ENCODE measurements around the gene SYCE3.

Gene SYCE3

DNA sequence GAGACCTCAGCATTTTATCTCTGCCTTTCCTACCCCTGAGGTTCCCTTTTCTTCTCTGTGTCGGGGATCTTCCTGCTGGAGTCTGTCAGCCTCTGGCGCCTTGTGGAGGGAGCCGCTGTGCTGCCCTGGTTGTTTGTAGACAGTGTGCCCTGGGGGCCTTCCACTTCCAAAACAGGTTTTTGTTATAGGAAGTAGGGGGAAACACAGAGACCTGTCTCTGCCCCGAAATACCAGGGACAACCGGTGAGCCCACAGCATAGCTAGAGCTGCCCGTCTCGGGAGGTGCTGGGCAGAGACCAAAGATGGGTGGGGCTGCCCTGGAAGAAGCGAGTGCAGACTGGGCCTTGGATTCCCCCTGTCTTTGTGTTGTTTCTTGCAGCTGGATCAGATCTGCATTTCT, 46.7 kb downstream of the SYCE3 start:
- Histone ChIP-seq H4K20me1 (ENCODE audit: insufficient read depth, low read length) (peaks cover 7% of the 10 kb centered on the region; the same call in 1 of the 2 replicates), H3K9me2 (replicated peaks; ENCODE audit: insufficient read depth, low read length) (no peaks in the 10 kb centered on the region), H2AFZ (ENCODE audit: low read length) (no peak overlapping the region), H3K4me1 (ENCODE audit: low read length) (no peaks in the 10 kb centered on the region), H3K79me2 (ENCODE audit: low read length) (peaks cover 68% of the 10 kb centered on the region), H3K36me3 (replicated peaks; ENCODE audit: insufficient read depth, low read length) (0 out of 2 replicates have a peak, but pooled peaks cover 3% of the 10 kb centered on the region), H3K9me3 (replicated peaks; ENCODE audit: insufficient read depth, low read length) (no peaks in the 10 kb centered on the region), H3K27me3 (replicated peaks; ENCODE audit: insufficient read depth, low read length) (no peaks in the 10 kb centered on the region), H3F3A (ENCODE audit: insufficient read depth, low read length) (no peaks in the 10 kb centered on the region), H3K4me3 (ENCODE audit: low read length) (no peak overlapping the region), H3K27ac (ENCODE audit: low read length) (no peak overlapping the region), H3K4me2 (ENCODE audit: low read depth, low read length) (no peak overlapping the region), H3K9ac (ENCODE audit: low read length) (no peak overlapping the region)
- no peak for TF ChIP-seq CTCF (IDR thresholded peaks at IDR 0.05; ENCODE audit: low read length)
- no peak for TF ChIP-seq EZH2 (optimal IDR thresholded peaks at IDR 0.05; ENCODE audit: low read depth, low read length)
- no peak for TF ChIP-seq EZH2phosphoT487 (IDR thresholded peaks at IDR 0.05; ENCODE audit: low read length)
- DNase-seq: no peak

GRCh38 chr22:50513175-50513574, 49.5 kb downstream of the SYCE3 start:
- H3K27ac ChIP-seq (ENCODE audit: low read length): no peak overlapping the region
- no peak overlapping the region for H3K9ac ChIP-seq (ENCODE audit: low read length)
- H3F3A ChIP-seq (ENCODE audit: insufficient read depth, low read length): no peaks in the 10 kb centered on the region
- 0 out of 2 replicates have a peak, but pooled peaks cover 3% of the 10 kb centered on the region for H3K36me3 ChIP-seq (replicated peaks; ENCODE audit: insufficient read depth, low read length)
- H3K9me3 ChIP-seq (replicated peaks; ENCODE audit: insufficient read depth, low read length): no peaks in the 10 kb centered on the region
- H3K27me3 ChIP-seq (replicated peaks; ENCODE audit: insufficient read depth, low read length): no peaks in the 10 kb centered on the region
- no peaks in the 10 kb centered on the region for H3K9me2 ChIP-seq (replicated peaks; ENCODE audit: insufficient read depth, low read length)
- no peak overlapping the region for H2AFZ ChIP-seq (ENCODE audit: low read length)
- peaks cover 7% of the 10 kb centered on the region; the same call in 1 of the 2 replicates for H4K20me1 ChIP-seq (ENCODE audit: insufficient read depth, low read length)
- H3K4me3 ChIP-seq (ENCODE audit: low read length): no peak overlapping the region
- TF ChIP-seq EZH2 (optimal IDR thresholded peaks at IDR 0.05; ENCODE audit: low read depth, low read length): no peak
- no peak for TF ChIP-seq EZH2phosphoT487 (IDR thresholded peaks at IDR 0.05; ENCODE audit: low read length)
- no peak for TF ChIP-seq CTCF (IDR thresholded peaks at IDR 0.05; ENCODE audit: low read length)
- H3K4me1 ChIP-seq (ENCODE audit: low read length): peaks cover 6% of the 10 kb centered on the region
- no peak for DNase-seq
- H3K4me2 ChIP-seq (ENCODE audit: low read depth, low read length): no peak overlapping the region
- H3K79me2 ChIP-seq (ENCODE audit: low read length): peaks cover 91% of the 10 kb centered on the region

GRCh38 chr22:50508897-50509296, 53.8 kb downstream of the SYCE3 start:
- 0 out of 2 replicates have a peak overlapping the region, but pooled peaks have one; percentile 84 for H2AFZ ChIP-seq (ENCODE audit: low read length)
- no peaks in the 10 kb centered on the region for H3K9me3 ChIP-seq (replicated peaks; ENCODE audit: insufficient read depth, low read length)
- H3K27me3 ChIP-seq (replicated peaks; ENCODE audit: insufficient read depth, low read length): no peaks in the 10 kb centered on the region
- peaks cover 6% of the 10 kb centered on the region for H3K4me1 ChIP-seq (ENCODE audit: low read length)
- peaks cover 81% of the 10 kb centered on the region for H3K79me2 ChIP-seq (ENCODE audit: low read length)
- H3K4me2 ChIP-seq (ENCODE audit: low read depth, low read length): peak overlapping the region; percentile 83
- H4K20me1 ChIP-seq (ENCODE audit: insufficient read depth, low read length): no peaks in the 10 kb centered on the region
- H3K9me2 ChIP-seq (replicated peaks; ENCODE audit: insufficient read depth, low read length): no peaks in the 10 kb centered on the region
- H3K4me3 ChIP-seq (ENCODE audit: low read length): peak overlapping the region; percentile 72
- TF ChIP-seq CTCF (IDR thresholded peaks at IDR 0.05; ENCODE audit: low read length) (no peak), EZH2phosphoT487 (IDR thresholded peaks at IDR 0.05; ENCODE audit: low read length) (no peak), EZH2 (optimal IDR thresholded peaks at IDR 0.05; ENCODE audit: low read depth, low read length) (no peak)
- no peak for DNase-seq
- H3K27ac ChIP-seq (ENCODE audit: low read length): peak overlapping the region; percentile 84; the same call in 1 of the 2 replicates
- H3K9ac ChIP-seq (ENCODE audit: low read length): peak overlapping the region; percentile 78
- H3K36me3 ChIP-seq (replicated peaks; ENCODE audit: insufficient read depth, low read length): no peaks in the 10 kb centered on the region
- H3F3A ChIP-seq (ENCODE audit: insufficient read depth, low read length): no peaks in the 10 kb centered on the region

Data from MM.1S (cell line).